Astrocyte of the cerebellum (primary cell): Measurements from ENCODE around the gene PCDHGA8.

ENCODE experiments used
- DNase-seq: peaks from one replicate; pipeline ENCODE4 v3.0.0-alpha.2; 2011; ENCODE audit warnings: low read depth
- H3K4me3 ChIP-seq: 2 replicates; pipeline ENCODE4 v1.5.1; 2011; ENCODE audit warnings: mild to moderate bottlenecking, low read depth, low read length, moderate library complexity
- CTCF ChIP-seq: IDR thresholded peaks from 2 replicates; pipeline ENCODE4 v1.5.1; 2012; ENCODE audit warnings: low read length, low read depth, moderate library complexity, mild to moderate bottlenecking; ENCODE audit errors: missing control alignments
- in situ Hi-C: cut with HindIII; loops from 2 replicates; pipeline ENCODE4 v1.10.0; 2017; ENCODE audit warnings: low sequenced_read_pairs

Gene PCDHGA8

DNA sequence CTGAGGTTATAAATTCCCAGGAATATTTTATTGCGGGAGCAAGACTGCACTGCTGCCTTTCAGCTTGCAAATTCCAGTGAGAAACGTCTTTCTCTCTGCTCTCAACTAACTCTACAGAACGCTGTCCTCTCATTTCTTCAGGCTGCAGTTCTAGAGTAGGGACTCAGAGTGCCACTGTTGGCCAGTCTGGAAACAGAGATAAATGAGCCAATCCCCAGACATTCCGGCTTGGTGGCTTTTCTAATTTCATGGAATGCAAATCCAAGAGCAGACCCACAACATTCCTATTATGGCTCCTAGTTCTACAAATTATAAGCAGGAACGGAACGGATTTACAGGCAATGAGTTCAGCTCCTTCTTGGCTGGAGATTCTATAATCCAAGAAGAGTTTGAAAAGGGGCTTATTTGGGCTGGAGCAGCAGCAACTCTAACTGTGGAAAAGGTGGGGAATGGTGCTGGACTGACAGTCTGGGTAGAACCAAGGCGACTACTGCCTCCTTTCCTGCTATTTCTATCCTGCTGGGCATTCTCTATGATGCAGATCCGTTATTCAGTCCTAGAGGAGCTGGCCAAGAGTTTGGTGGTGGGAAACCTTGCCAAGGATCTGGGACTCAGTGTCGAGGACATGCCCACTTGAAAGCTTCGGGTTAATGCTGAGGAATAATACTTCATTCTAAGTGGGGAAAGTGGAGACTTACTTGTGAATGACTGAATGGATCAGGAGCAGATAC, 47.1 kb downstream of the PCDHGA8 start:
- DNase-seq = no peak
- TF ChIP-seq CTCF = no peak
- H3K4me3 ChIP-seq = no peak overlapping the region
- in situ Hi-C loops = no loop called here

- no peak overlapping the region for H3K4me3 ChIP-seq
- in situ Hi-C loops = no loop called here
- no peak for TF ChIP-seq CTCF
- DNase-seq = no peak
Observed at GRCh38 chr5:141440341-141440740, 47.9 kb downstream of the PCDHGA8 start.

DNA sequence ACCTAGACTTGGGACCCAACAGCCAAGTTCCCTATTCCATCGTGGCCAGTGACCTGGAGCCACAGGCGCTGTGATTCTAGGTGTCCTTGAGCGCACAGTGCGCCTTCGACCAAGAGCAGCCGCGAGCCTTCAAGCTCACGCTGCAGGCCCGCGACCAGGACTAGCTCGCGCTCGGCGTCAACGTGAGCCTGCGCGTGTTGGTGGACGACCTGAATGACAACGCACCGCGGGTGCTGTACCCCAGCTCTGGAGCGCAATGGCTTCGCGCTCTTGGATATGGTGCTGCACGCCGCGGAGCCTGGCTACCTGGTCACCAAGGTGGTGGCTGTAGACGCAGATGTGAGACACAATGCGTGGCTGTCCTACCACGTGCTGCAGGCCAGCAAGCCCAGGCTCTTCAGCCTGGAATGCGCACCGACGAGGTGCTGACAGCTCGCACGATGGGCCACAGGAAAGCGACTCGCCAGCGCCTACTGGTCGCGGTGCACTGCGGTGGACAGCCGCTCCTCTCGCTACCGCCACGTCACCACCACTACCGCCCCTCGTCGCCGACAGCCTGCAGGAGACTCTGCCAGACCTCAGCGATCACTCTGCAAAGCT, 49.2 kb downstream of the PCDHGA8 start:
- TF ChIP-seq CTCF = no peak
- no peak for DNase-seq
- H3K4me3 ChIP-seq = no peak overlapping the region
- in situ Hi-C loops = no loop called here
